Measurements from ENCODE around the gene RALB.

- TF ChIP-seq CTCF (IDR thresholded peaks at IDR 0.05) (no peak), ZFX (IDR thresholded peaks at IDR 0.05; ENCODE audit: borderline replicate concordance) (no peak)
These were observed 55.6 kb downstream of the RALB start for GRCh38 chr2:120308038-120308910.
